ENCODE results near the gene GRIP2.

Gene GRIP2

GRCh38 chr3:14494279-14494972, 45.7 kb downstream of the GRIP2 start:
- no peak overlapping the region for H3K4me3 ChIP-seq (ENCODE audit: low read depth, low read length)
- no peak for DNase-seq (ENCODE audit: low read depth)
- no peak for TF ChIP-seq POLR2A (IDR thresholded peaks at IDR 0.05; ENCODE audit: extremely low read depth, insufficient read length)

GRCh38 chr3:14492948-14493881, 46.9 kb downstream of the GRIP2 start:
- TF ChIP-seq CTCF (IDR thresholded peaks at IDR 0.05; ENCODE audit: low read depth, low read length) (no peak), MYC (IDR thresholded peaks at IDR 0.05; ENCODE audit: low read depth, low read length) (no peak), MAX (IDR thresholded peaks at IDR 0.05; ENCODE audit: low read depth, low read length) (no peak), POLR2A (IDR thresholded peaks at IDR 0.05; ENCODE audit: extremely low read depth, insufficient read length) (no peak)
- no peak for DNase-seq (ENCODE audit: low read depth)
- no peak overlapping the region for H3K4me3 ChIP-seq (ENCODE audit: low read depth, low read length)

GRCh38 chr3:14491396-14492190, 48.5 kb downstream of the GRIP2 start:
- no peak for DNase-seq (ENCODE audit: low read depth)
- no peak for TF ChIP-seq POLR2A (IDR thresholded peaks at IDR 0.05; ENCODE audit: extremely low read depth, insufficient read length)
- no peak for TF ChIP-seq MAX (IDR thresholded peaks at IDR 0.05; ENCODE audit: low read depth, low read length)
- no peak for TF ChIP-seq CTCF (IDR thresholded peaks at IDR 0.05; ENCODE audit: low read depth, low read length)
- TF ChIP-seq MYC (IDR thresholded peaks at IDR 0.05; ENCODE audit: low read depth, low read length) = no peak
- no peak overlapping the region for H3K4me3 ChIP-seq (ENCODE audit: low read depth, low read length)

- TF ChIP-seq CTCF (IDR thresholded peaks at IDR 0.05; ENCODE audit: low read depth, low read length) (no peak), MAX (IDR thresholded peaks at IDR 0.05; ENCODE audit: low read depth, low read length) (no peak), POLR2A (IDR thresholded peaks at IDR 0.05; ENCODE audit: extremely low read depth, insufficient read length) (no peak), MYC (IDR thresholded peaks at IDR 0.05; ENCODE audit: low read depth, low read length) (no peak)
- H3K4me3 ChIP-seq (ENCODE audit: low read depth, low read length) = no peak overlapping the region
- DNase-seq (ENCODE audit: low read depth) = no peak
Observed at GRCh38 chr3:14490831-14491230, 49.3 kb downstream of the GRIP2 start.

- no peak for DNase-seq (ENCODE audit: low read depth)
- TF ChIP-seq POLR2A (IDR thresholded peaks at IDR 0.05; ENCODE audit: extremely low read depth, insufficient read length) (no peak), MAX (IDR thresholded peaks at IDR 0.05; ENCODE audit: low read depth, low read length) (no peak), CTCF (IDR thresholded peaks at IDR 0.05; ENCODE audit: low read depth, low read length) (no peak), MYC (IDR thresholded peaks at IDR 0.05; ENCODE audit: low read depth, low read length) (no peak)
- no peak overlapping the region for H3K4me3 ChIP-seq (ENCODE audit: low read depth, low read length)
Observed at GRCh38 chr3:14490255-14490654, 49.9 kb downstream of the GRIP2 start.
